ENCODE measurements around the gene MYPOP.
A peak's percentile ranks its signal among the peaks of the same experiment; 100 is the strongest.

Gene MYPOP

DNA sequence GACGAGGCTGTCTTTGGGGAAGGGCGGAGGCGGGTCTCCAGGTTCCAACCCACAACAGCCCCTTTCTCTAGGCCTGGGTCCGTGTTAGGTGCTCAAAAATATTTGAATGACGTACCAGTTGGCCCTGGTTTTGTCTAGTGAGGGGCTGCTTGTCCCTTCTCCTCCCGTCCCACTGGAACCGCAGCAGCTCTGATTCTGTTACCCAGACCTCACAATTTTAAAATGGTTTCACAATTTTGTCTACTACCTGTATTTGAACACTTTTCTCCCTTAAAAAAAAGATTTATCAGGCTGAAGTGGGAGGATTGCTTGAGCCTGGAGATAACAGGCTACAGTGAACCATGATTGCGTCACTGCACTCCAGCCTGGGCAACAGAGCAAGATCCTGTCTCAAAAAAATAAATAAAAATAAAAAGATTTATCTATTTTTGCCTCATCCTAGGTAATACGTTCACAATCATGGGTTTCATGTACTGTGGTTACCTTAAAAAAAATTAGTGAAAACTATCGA, 15.2 kb downstream of the MYPOP start:
- peak overlapping the region; percentile 75 for H3K4me3 ChIP-seq (ENCODE audit: low read depth, low read length)

DNA sequence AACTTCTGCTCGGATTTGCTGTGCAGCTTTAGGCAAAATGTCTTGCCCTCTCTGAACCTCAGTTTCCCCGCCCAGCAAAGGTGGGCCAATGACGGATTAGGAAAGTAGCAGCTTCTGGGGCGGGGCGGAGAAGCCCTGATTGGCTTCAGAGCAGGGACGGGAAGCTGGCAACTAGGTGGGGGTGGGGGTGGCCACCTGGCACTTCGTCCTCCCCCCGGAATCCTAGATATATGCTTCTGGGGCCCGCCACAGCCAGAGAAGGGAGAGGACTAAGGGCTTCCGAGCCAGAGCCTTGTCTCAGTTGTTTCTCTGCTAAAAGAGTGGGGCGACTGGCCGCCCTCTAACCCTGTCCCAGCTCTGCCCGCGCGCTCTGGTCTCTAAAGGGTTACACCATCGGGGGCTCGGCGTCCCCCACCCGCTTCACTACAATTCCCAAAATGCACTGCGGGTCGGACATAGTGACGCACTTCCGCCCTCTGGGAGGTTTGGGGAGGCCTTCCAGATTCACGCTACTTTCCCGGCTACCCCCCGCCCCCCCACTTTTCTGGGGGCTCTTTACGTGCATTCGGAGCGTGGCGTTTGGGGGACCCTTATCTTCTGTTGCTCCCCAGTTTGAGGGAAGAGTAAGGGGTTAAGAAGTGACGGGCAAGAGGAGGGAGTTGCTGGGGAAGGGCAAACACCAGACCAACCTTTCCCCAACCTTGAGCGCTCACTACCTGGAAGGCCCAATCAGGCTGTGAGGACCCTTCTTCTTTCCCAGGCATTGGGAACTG, 15.8 kb downstream of the MYPOP start:
- H3K4me3 ChIP-seq (ENCODE audit: low read depth, low read length) = peak overlapping the region; percentile 75
- TF ChIP-seq, protein P1, sequence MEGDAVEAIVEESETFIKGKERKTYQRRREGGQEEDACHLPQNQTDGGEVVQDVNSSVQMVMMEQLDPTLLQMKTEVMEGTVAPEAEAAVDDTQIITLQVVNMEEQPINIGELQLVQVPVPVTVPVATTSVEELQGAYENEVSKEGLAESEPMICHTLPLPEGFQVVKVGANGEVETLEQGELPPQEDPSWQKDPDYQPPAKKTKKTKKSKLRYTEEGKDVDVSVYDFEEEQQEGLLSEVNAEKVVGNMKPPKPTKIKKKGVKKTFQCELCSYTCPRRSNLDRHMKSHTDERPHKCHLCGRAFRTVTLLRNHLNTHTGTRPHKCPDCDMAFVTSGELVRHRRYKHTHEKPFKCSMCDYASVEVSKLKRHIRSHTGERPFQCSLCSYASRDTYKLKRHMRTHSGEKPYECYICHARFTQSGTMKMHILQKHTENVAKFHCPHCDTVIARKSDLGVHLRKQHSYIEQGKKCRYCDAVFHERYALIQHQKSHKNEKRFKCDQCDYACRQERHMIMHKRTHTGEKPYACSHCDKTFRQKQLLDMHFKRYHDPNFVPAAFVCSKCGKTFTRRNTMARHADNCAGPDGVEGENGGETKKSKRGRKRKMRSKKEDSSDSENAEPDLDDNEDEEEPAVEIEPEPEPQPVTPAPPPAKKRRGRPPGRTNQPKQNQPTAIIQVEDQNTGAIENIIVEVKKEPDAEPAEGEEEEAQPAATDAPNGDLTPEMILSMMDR (IDR thresholded peaks at IDR 0.05; ENCODE audit: borderline replicate concordance, insufficient read depth, low read depth, low read length) = no peak

More for the DNA sequence above, 15.2 kb downstream of the MYPOP start:
- TF ChIP-seq, protein P1 (IDR thresholded peaks at IDR 0.05; ENCODE audit: borderline replicate concordance, insufficient read depth, low read depth, low read length) = no peak

DNA sequence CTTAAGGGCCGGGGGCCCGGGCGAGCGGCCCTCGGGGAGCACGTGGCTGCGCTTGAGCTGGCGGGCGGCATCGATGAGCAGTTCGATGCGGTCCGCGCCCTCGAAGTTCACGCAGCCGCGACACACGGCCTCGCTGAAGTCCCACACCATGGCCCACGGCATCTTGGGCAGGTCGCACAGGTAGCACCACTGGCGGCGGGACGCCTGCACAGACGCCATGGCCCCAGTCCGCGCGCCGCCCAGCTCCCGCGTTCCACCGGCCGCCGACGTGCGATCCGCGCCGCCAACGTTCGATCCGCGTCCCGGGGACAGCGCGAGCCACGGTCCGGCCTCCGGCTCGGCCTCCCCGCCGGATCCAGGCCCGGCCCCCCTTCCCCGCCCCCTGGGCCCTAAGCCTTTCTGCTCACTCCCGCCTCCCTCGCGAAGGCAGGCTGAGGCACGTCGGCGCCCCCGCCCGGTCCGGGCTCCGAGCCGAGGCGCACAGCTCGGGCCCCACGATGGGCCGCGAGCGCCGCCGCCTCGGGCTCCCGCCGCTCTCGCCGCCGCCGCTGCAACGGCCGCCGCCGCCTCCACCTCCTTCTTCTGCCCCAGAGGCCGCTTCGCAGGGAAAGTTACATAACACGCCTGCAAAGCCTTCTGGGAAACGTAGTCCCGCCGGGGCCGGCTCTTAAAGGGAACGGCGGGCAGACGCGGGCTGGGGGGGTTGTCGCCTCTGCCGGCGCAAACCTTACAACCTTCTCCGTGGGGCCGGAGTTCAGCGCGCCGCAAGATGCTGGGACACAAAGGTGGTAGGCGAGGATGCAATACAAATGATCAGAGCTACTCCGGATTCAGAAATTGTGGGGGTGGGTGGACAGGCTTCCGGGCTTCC, 16.6 kb downstream of the MYPOP start, which contains the start of gene IRF2BP1:
IRF2BP1 (minus strand) TSS at position 586 of the 871 bp plus-strand sequence; CDS start at position 219, 367 bp downstream.
- TF ChIP-seq, protein P1 (IDR thresholded peaks at IDR 0.05; ENCODE audit: borderline replicate concordance, insufficient read depth, low read depth, low read length) = no peak
- peak within 1 kb of the TSS; percentile 75 for H3K4me3 ChIP-seq (ENCODE audit: low read depth, low read length)

DNA sequence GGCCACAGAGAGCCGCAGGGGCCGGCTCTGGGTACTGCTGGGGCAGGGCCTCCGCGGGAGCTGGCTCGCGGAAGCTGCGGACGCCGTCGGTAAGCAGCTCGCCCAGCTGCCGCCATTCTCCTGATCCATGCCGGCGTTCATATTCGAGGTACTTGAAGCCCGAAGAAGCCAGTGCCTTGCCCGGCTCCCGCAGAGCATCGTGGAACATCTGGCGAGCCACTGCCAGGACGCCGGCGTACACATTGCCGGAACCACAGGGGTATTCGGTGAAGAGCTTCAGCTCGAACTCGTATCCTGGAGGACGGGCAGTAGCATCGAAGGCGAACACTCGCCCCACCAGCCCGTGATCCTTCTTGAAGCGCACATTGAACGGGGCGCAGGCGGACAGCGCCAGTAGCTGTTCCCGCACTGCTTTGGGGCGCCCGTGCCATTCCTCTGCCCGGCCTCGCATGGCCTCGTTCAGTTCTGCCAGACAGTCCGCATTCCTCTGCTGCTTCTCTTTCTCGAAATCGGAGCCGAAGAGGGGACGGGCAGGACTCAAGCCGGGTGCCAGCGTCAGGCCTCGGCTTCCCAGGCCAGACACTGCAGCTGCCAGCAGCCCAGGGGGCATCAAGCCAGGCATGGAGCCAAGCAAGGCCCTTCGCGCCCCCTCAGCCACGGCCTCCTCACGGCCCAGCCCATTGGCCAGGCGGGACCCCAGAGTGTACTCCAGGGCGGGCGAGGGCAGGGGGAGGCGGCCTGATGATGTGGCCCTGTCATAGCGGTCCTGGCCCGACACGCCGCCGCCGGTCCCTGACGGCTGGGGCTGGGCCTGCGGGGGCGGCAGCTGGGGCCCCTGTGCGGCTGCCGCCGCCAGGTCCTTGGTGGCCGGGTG, 17.5 kb downstream of the MYPOP start:
- H3K4me3 ChIP-seq (ENCODE audit: low read depth, low read length) = peak overlapping the region; percentile 75
- TF ChIP-seq, protein P1 (IDR thresholded peaks at IDR 0.05; ENCODE audit: borderline replicate concordance, insufficient read depth, low read depth, low read length) = no peak

DNA sequence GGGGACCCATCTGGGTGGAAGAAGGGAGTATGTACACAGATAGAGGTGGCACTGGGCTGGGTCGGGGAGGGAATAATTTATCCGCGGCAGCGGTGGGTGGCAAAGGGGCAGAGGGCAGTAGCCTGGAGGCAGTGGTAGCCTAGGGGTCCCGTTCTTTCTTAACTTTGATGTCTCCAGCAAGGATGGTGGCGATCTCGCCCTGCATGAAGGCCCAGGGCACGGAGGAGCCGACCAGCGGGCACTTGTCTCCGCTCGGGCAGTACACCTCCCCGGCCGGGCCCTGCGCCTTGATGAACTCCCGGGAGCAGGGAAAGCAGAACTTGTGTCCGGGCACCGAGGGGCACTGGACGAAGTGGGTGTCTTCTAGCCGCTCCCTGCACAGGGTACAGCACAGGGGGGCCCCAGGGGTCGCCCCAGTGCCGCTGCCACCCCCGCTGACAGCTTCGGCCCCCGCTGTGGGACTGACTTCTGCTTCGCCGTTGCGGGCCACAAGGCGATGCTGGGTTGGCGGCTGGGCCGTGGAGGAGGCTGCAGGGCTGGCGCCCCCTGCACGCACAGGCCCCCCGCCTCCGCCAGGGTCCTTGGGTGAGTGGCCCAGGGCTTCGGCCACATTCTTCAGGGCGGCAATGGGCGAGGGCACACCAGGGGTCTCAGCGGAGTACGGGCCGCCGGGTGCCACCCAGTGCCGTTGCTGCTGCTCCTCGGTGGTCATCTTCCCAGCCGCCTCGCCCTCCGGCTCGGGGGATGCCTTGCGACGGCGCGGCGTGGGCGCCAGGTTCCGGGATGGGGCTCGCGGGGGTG, 18.3 kb downstream of the MYPOP start:
- H3K4me3 ChIP-seq (ENCODE audit: low read depth, low read length) = no peak overlapping the region
- TF ChIP-seq, protein P1 (IDR thresholded peaks at IDR 0.05; ENCODE audit: borderline replicate concordance, insufficient read depth, low read depth, low read length) = no peak

DNA sequence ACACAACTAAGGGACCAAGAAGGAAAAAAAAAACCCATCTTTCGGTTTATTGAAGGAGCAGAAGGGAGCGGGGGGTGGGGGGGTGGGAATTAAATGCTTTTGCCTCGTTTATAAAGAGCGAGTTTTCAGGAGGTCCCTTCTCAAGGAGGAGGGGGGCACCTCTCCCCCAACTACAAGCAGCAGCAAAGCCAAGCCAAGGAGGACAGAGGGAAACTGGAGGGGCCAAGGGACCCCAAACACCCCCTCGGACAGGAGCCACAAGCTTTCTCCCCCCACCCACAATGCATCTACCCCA, 18.9 kb downstream of the MYPOP start:
- H3K4me3 ChIP-seq (ENCODE audit: low read depth, low read length) = no peak overlapping the region
- TF ChIP-seq, protein P1 (IDR thresholded peaks at IDR 0.05; ENCODE audit: borderline replicate concordance, insufficient read depth, low read depth, low read length) = no peak

All from GM12875 (cell line).